Activated CD8-positive, alpha-beta memory T cell treated with anti-CD3 and anti-CD28 coated beads for 24 hours (primary cell): ENCODE results near the gene OR51A7.
"Not testable (repeated sequence)": the region's sequence is repeated elsewhere in the genome, so short reads cannot be mapped to it uniquely, and the experiment has no call there.

Source experiments
- DNase-seq: peaks from one replicate; pipeline ENCODE4 v3.0.0-alpha.2; 2020

The OR51A7 gene

GRCh38 chr11:4903484-4903883, at the start of gene OR51A7:
Gene OR51A7 (plus strand): TSS chr11:4903783. CDS start chr11:4907370, 3,587 bp downstream.
- DNase-seq: no peak

GRCh38 chr11:4854286-4854685, 49.3 kb upstream of the OR51A7 start:
- DNase-seq: not testable (repeated sequence)

- DNase-seq: no peak
Measured at GRCh38 chr11:4862447-4863236, 40.9 kb upstream of the OR51A7 start.

GRCh38 chr11:4863876-4864275, 39.7 kb upstream of the OR51A7 start:
- no peak for DNase-seq

GRCh38 chr11:4865855-4866254, 37.7 kb upstream of the OR51A7 start:
- no peak for DNase-seq

GRCh38 chr11:4881188-4881587, 22.4 kb upstream of the OR51A7 start:
- no peak for DNase-seq

GRCh38 chr11:4881860-4882500, 21.6 kb upstream of the OR51A7 start, which contains the start of gene OR51T1:
Gene OR51T1 (plus strand): TSS chr11:4881900. CDS start chr11:4881900, 0 bp downstream.
- DNase-seq: no peak

GRCh38 chr11:4882543-4882942, 21.0 kb upstream of the OR51A7 start:
- DNase-seq: no peak

- DNase-seq: no peak
Measured at GRCh38 chr11:4884361-4884760, 19.2 kb upstream of the OR51A7 start.

GRCh38 chr11:4886186-4886585, 17.4 kb upstream of the OR51A7 start:
- no peak for DNase-seq

GRCh38 chr11:4887591-4887990, 16.0 kb upstream of the OR51A7 start:
- no peak for DNase-seq

- DNase-seq: no peak
Measured at GRCh38 chr11:4890279-4890678, 13.3 kb upstream of the OR51A7 start.

- DNase-seq: no peak
Measured at GRCh38 chr11:4891996-4892640, 11.5 kb upstream of the OR51A7 start.

GRCh38 chr11:4916581-4916980, 13.0 kb downstream of the OR51A7 start:
- DNase-seq: no peak

- no peak for DNase-seq
Measured at GRCh38 chr11:4919250-4919649, 15.7 kb downstream of the OR51A7 start, which contains the start of gene OR51G2. Gene OR51G2 (minus strand): TSS chr11:4919350. CDS start chr11:4915663, 3,687 bp downstream.

- DNase-seq: no peak
Measured at GRCh38 chr11:4921796-4922195, 18.2 kb downstream of the OR51A7 start.

GRCh38 chr11:4922304-4922703, 18.7 kb downstream of the OR51A7 start:
- no peak for DNase-seq

- DNase-seq: no peak
Measured at GRCh38 chr11:4924239-4924638, 20.7 kb downstream of the OR51A7 start, which contains the start of gene OR51G1. Gene OR51G1 (minus strand): TSS chr11:4924339. CDS start chr11:4924339, 0 bp downstream.

GRCh38 chr11:4926608-4927007, 23.0 kb downstream of the OR51A7 start:
- no peak for DNase-seq

- no peak for DNase-seq
Measured at GRCh38 chr11:4932751-4933150, 29.2 kb downstream of the OR51A7 start.

GRCh38 chr11:4936745-4937144, 33.2 kb downstream of the OR51A7 start:
- no peak for DNase-seq

- no peak for DNase-seq
Measured at GRCh38 chr11:4947505-4947904, 43.9 kb downstream of the OR51A7 start, which contains the start of gene OR51A4. Gene OR51A4 (minus strand): TSS chr11:4947605. CDS start chr11:4947100, 505 bp downstream.

GRCh38 chr11:4955613-4956012, 52.0 kb downstream of the OR51A7 start, which contains the start of gene OR51A2:
Gene OR51A2 (minus strand): TSS chr11:4955713. CDS start chr11:4955713, 0 bp downstream.
- not testable (repeated sequence) for DNase-seq
